Large intestine (tissue), 12 donors: ENCODE results near the gene B4GALT4. TPM values are rescaled to one million over a fixed set of nuclear protein-coding genes. Genes with fewer than 3 reads are reported as not detected.
"Not testable (repeated sequence)": the region's sequence is repeated elsewhere in the genome, so short reads cannot be mapped to it uniquely, and the experiment has no call there.

Experiments
- DNase-seq, 2 donors: peaks; one replicate each; pipeline versions ENCODE4 v3.0.0 to v3.0.0-alpha.2; 2013
- H3K27ac ChIP-seq: one replicate; pipeline ENCODE4 v1.5.1; 2013; ENCODE audit warnings: low read length
- H3K27me3 ChIP-seq: 2 replicates; pipeline ENCODE4 v1.6.1; 2013; ENCODE audit warnings: low read length; ENCODE audit not compliant: control insufficient read depth, insufficient read depth
- H3K36me3 ChIP-seq: 2 replicates; pipeline ENCODE4 v1.6.1; 2013; ENCODE audit warnings: low read length; ENCODE audit not compliant: control insufficient read depth, insufficient read depth
- H3K4me1 ChIP-seq: one replicate; pipeline ENCODE4 v1.6.1; 2013; ENCODE audit warnings: low read length; ENCODE audit not compliant: control insufficient read depth, insufficient read depth
- H3K4me3 ChIP-seq: one replicate; pipeline ENCODE4 v1.5.1; 2013; ENCODE audit warnings: low read length
- H3K9me3 ChIP-seq: one replicate; pipeline ENCODE4 v1.6.1; 2013; ENCODE audit warnings: mild to moderate bottlenecking, low read depth, low read length, moderate library complexity; ENCODE audit not compliant: control insufficient read depth
- WGBS: methylation state at CpG from one replicate; pipeline ENCODE4 v1.1.5; 2013; ENCODE audit warnings: low lambda C conversion rate; ENCODE audit not compliant: insufficient coverage; 5-methylcytosine and 5-hydroxymethylcytosine counted together
- long read RNA-seq, 11 donors: transcript quantifications; one replicate each; lab custom pipeline, GENCODE V29; 2026
- polyA plus RNA-seq: library from polyadenylated mRNA; unstranded; fragments of 120-200 nt; gene quantifications from one replicate; pipeline ENCODE4 v1.2.1, GENCODE V29; 2013

B4GALT4 gene, protein sequence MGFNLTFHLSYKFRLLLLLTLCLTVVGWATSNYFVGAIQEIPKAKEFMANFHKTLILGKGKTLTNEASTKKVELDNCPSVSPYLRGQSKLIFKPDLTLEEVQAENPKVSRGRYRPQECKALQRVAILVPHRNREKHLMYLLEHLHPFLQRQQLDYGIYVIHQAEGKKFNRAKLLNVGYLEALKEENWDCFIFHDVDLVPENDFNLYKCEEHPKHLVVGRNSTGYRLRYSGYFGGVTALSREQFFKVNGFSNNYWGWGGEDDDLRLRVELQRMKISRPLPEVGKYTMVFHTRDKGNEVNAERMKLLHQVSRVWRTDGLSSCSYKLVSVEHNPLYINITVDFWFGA
- polyA plus RNA-seq: 54.5 TPM
- long read RNA-seq, donor 1, full-length matches to known transcripts: 6 of 6 reads
- long read RNA-seq, donor 1, partial matches to known transcripts: 0 of 6 reads
- long read RNA-seq, donor 1, other reads (novel, unspliced or antisense): 0 of 6 reads
- long read RNA-seq, donor 2, full-length matches to known transcripts: 21 of 26 reads
- long read RNA-seq, donor 2, partial matches to known transcripts: 5 of 26 reads
- long read RNA-seq, donor 2, other reads (novel, unspliced or antisense): 0 of 26 reads
- long read RNA-seq, donor 3: 0 reads
- long read RNA-seq, donor 4, full-length matches to known transcripts: 2 of 2 reads
- long read RNA-seq, donor 4, partial matches to known transcripts: 0 of 2 reads
- long read RNA-seq, donor 4, other reads (novel, unspliced or antisense): 0 of 2 reads
- long read RNA-seq, donor 5, full-length matches to known transcripts: 7 of 7 reads
- long read RNA-seq, donor 5, partial matches to known transcripts: 0 of 7 reads
- long read RNA-seq, donor 5, other reads (novel, unspliced or antisense): 0 of 7 reads
- long read RNA-seq, donor 6, transcript B4GALT4-202 (8 exons, 2,459 nt): major isoform, 5 of 8 reads
- long read RNA-seq, donor 6, partial matches to known transcripts: 0 of 8 reads
- long read RNA-seq, donor 6, other reads (novel, unspliced or antisense): 0 of 8 reads
- long read RNA-seq, donor 7, partial matches to known transcripts: 0 of 5 reads
- long read RNA-seq, donor 7, other reads (novel, unspliced or antisense): 0 of 5 reads
- long read RNA-seq, donor 8, transcript B4GALT4-202 (8 exons, 2,459 nt): major isoform, 11 of 21 reads
- long read RNA-seq, donor 8, partial matches to known transcripts: 6 of 21 reads
- long read RNA-seq, donor 8, other reads (novel, unspliced or antisense): 0 of 21 reads
- long read RNA-seq, donor 9, transcript B4GALT4-202 (8 exons, 2,459 nt): major isoform, 16 of 20 reads
- long read RNA-seq, donor 9, partial matches to known transcripts: 0 of 20 reads
- long read RNA-seq, donor 9, other reads (novel, unspliced or antisense): 0 of 20 reads
- long read RNA-seq, donor 10, transcript B4GALT4-202 (8 exons, 2,459 nt): major isoform, 9 of 28 reads
- long read RNA-seq, donor 10, partial matches to known transcripts: 17 of 28 reads
- long read RNA-seq, donor 10, other reads (novel, unspliced or antisense): 0 of 28 reads
- long read RNA-seq, donor 11, transcript B4GALT4-202 (8 exons, 2,459 nt): major isoform, 9 of 12 reads
- long read RNA-seq, donor 11, partial matches to known transcripts: 0 of 12 reads
- long read RNA-seq, donor 11, other reads (novel, unspliced or antisense): 0 of 12 reads

DNA sequence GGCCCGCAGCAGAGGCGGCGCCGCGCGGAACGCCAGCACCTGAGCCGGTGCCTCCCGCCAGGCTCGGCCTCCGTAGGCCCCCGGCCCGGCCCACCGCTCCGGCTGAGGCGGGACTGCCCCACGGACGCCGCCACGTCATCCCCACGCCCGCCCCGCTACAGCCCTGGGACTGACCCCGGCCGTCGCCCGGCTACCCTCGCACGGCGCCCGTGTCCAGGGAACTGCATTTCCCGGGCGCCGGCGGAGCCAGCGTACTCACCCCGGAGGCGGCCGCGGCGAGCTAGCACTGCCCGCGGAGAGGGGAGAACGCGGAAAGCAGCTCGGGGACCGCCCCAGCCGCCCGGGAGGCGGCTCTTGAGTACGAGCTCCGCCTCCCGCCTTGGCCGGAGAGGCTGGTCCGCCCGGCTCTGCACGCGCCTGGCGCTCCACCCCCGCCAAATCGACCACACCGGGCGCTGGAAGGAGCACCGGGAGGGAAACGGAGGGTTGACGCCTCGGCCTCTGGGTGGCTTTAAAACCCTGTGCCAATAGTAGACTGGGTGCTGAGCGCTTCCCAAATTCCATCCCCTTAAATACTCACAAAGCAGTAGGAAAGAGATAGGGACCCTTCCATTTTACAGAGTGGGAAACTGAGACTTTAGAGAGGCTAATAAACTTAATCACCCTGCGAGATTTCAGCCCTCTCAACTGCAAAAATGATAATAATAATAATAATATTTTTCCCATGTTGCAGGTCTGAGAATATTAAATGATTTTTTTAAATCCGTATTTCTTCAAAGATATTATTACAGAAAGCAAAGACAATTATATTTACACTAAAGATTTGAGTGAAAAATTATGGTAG lies at the start of gene B4GALT4:
Gene B4GALT4 (minus strand): TSS at position 288 of the 844 bp plus-strand sequence. CDS start 10,779 bp downstream, outside the sequence.
- Histone ChIP-seq H3K4me3 (peak within 1 kb of the TSS; percentile 68), H3K4me1 (peaks cover 11% of the 10 kb centered on the region), H3K27ac (peak within 1 kb of the TSS; percentile 84), H3K36me3 (peaks cover 13% of the 10 kb centered on the region), H3K9me3 (peaks cover 5% of the 10 kb centered on the region), H3K27me3 (no peaks in the 10 kb centered on the region)
- WGBS: 63% methylated on average over 1 of the region's 70 CpGs
- DNase-seq: peak; percentile 89 to 95

DNA sequence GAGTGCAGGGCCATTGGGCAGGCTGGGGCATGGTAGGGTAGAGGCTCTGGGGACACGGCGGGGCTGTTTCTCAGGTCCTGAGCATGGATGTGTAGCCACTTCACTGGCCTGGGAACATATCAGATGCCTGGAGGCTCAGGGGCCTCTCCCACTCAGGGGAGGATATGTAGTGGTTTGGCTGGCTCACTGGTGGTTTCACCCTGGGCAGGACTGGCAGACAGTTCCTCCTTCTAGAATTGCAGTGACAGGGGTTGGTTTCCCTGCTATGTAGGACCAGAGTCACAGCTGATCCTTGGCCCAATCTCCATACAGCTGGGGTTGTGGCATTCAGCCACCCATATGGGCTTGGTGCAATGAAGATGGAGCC lies 48.7 kb upstream of the B4GALT4 start:
- H3K27ac ChIP-seq: no peak overlapping the region
- H3K4me1 ChIP-seq: peaks cover 4% of the 10 kb centered on the region
- WGBS: no CpG with 5 or more reads among the region's 2 CpGs
- no peak overlapping the region for H3K4me3 ChIP-seq
- DNase-seq: no peak
- H3K9me3 ChIP-seq: peaks cover 18% of the 10 kb centered on the region
- no peaks in the 10 kb centered on the region for H3K36me3 ChIP-seq
- H3K27me3 ChIP-seq: no peaks in the 10 kb centered on the region

DNA sequence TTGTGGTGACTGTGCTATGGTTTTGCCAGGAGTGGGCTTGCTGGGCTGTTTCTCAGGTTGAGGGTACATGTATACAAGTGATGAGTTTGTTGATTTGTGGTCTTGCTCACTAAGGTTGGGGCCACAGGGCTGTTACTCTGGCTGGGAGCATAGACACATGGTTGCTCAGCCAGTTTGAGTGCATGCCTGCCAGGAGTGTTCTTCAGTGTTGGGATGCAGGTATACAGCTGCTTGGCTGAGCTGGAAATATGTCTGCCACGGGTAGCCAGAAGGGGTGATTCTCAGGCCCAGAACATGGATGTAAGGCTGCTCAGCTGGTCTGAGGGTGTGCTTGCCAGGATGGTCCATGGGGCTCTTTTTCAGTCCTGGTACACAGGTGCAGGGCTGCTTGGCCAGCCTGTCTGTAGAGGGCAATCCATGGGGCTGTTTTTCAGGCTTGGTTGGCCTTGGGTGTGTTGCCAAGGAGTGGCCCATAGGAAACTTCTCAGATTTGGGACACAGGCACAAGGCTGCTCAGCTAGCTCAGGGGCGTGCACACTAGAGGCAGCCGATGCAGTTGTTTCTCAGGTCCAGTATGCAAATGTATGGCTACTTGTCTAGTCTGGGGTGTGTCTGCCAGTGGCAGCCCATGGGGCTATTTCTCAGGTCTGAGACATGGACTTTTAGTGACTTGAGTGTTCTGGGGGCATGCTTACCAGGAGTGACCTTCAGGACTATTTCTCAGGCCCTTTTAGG lies 48.2 kb upstream of the B4GALT4 start:
- no peak for DNase-seq
- Histone ChIP-seq H3K36me3 (no peaks in the 10 kb centered on the region), H3K4me3 (no peak overlapping the region), H3K27ac (no peak overlapping the region), H3K27me3 (no peaks in the 10 kb centered on the region), H3K4me1 (peaks cover 4% of the 10 kb centered on the region), H3K9me3 (peaks cover 18% of the 10 kb centered on the region)
- WGBS: no CpG with 5 or more reads among the region's 3 CpGs

DNA sequence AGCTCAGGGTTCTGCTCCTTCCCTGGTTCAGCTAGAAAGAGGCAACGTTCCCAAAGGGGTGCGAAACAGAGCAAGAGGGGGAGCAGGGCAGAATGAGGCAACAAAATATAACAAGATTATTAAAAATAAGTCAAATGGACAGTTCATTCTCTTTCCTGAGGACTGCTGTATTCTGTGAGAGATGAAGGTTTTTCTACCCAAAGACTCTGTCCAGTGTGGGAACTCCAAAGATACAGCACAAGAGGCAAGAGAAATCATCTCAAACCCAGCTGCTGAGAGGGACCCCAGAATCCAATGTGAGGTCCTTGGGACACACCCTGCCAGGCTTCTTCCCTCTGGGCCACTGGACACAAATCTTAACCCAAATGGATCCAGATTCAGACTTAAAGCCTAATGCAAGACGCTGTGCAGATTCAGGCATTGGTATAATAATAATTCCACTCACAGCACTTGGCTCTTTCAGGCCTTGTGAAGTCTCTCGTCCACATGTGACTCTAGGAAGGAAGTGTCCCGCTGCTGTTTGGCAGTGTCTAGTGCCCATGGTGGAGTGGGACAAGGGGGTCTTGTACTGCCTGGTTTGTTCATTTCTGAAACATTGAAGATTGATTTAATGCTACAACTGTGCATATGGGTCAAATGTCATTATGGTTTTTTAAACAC lies 39.0 kb upstream of the B4GALT4 start:
- DNase-seq: no peak
- Histone ChIP-seq H3K4me1 (no peaks in the 10 kb centered on the region), H3K36me3 (no peaks in the 10 kb centered on the region), H3K9me3 (peaks cover 5% of the 10 kb centered on the region), H3K27me3 (no peaks in the 10 kb centered on the region), H3K27ac (no peak overlapping the region), H3K4me3 (no peak overlapping the region)
- WGBS: 100% methylated on average over 1 of the region's 5 CpGs

DNA sequence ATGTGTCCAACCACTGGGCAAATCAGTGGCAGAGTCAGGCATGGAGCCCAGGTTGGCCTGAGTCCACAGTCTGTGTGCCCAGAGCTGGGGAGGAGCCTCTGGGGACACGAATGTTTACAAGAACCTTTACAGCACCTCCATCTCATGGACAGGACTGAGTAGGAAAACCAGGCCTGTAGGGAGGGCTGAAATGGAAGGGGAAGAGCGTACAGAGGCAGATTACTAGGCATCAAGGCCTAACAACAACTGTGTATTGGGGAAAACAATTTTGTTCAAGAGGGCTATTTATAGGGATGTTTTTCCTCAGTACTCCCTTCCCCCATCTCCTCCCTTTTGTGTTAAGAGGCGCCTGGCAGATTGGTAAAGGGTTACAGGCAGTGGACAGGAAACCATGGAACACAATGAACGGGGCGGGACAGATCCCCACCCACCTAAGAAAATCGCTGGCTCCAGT lies 38.5 kb upstream of the B4GALT4 start:
- H3K27me3 ChIP-seq: no peaks in the 10 kb centered on the region
- no peaks in the 10 kb centered on the region for H3K4me1 ChIP-seq
- H3K4me3 ChIP-seq: no peak overlapping the region
- H3K36me3 ChIP-seq: no peaks in the 10 kb centered on the region
- WGBS: no CpG with 5 or more reads among the region's 6 CpGs
- H3K27ac ChIP-seq: no peak overlapping the region
- peaks cover 5% of the 10 kb centered on the region for H3K9me3 ChIP-seq
- DNase-seq: no peak

DNA sequence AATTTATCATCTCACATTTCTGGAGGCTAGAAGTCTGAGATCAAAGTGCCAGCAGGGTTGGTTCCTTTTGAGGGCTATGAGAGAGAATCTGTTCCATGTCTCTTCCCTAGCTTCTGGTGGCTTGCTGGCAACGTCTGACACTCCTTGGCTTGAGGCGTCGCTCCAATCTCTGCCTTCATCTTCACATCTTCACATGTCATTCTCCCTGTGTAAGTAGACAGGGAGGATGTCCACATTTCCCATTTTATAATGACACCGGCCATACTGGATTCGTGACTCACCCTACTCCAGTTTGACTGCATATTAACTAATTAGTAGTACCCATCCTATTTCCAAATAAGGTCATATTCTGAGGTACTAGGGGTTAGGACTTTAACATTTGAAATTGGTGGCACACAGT lies 36.0 kb upstream of the B4GALT4 start:
- no peaks in the 10 kb centered on the region for H3K36me3 ChIP-seq
- H3K4me1 ChIP-seq: no peaks in the 10 kb centered on the region
- no peak for DNase-seq
- no peaks in the 10 kb centered on the region for H3K27me3 ChIP-seq
- WGBS: no CpG with 5 or more reads among the region's 5 CpGs
- H3K9me3 ChIP-seq: no peaks in the 10 kb centered on the region
- H3K27ac ChIP-seq: no peak overlapping the region
- H3K4me3 ChIP-seq: no peak overlapping the region

DNA sequence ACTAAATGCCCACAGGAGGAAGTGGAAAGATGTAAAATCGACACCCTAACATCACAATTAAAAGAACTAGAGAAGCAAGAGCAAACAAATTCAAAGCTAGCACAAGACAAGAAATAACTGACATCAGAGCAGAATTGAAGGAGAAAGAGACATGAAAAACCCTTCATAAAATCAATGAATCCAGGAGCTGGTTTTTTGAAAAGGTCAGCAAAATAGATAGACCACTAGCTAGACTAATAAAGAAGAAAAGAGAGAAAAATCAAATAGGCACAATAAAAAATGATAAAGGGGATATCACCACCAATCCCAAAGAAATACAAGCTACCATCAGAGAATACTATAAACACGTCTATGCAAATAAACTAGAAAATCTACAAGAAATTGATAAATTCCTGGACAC lies 29.5 kb upstream of the B4GALT4 start:
- H3K4me1 ChIP-seq, H3K4me3 ChIP-seq, H3K27me3 ChIP-seq, H3K27ac ChIP-seq, H3K36me3 ChIP-seq, H3K9me3 ChIP-seq, DNase-seq: not testable (repeated sequence)
- WGBS: 60% methylated on average over 2 of the region's 2 CpGs

DNA sequence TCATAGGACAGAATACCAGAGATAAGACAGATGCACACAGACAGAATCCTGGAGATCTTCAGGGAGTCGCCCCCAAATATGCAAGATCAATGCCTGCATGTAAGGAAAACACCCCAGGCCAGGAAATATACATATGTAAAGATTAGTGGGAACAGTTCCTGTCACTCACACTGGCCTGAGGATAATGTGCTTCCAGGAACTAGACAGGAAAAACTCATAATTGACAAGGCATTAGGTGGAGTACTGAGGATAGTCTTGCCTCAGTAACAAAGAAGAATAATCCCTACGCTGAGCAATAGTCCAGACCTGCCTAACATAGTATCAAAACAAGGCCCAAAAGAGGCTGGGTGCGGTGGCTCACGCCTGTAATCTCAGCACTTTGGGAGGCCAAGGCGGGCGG lies 20.4 kb upstream of the B4GALT4 start:
- WGBS: no CpG with 5 or more reads among the region's 6 CpGs
- H3K9me3 ChIP-seq: no peaks in the 10 kb centered on the region
- H3K27ac ChIP-seq: no peak overlapping the region

More for the DNA sequence above, 20.4 kb upstream of the B4GALT4 start:
- H3K4me3 ChIP-seq: no peak overlapping the region
- DNase-seq: no peak
- no peaks in the 10 kb centered on the region for H3K27me3 ChIP-seq
- no peaks in the 10 kb centered on the region for H3K36me3 ChIP-seq
- no peaks in the 10 kb centered on the region for H3K4me1 ChIP-seq
